GM19193 (cell line): Measurements from ENCODE around the gene SOCS3.

ENCODE experiments used
- POLR2A ChIP-seq: IDR thresholded peaks from 4 replicates; pipeline ENCODE4 v1.6.1; 2011; ENCODE audit not compliant: insufficient read depth, insufficient read length; ENCODE audit errors: extremely low read depth

Gene SOCS3

GRCh38 chr17:78379131-78379491 is 19.2 kb upstream of the SOCS3 start:
- TF ChIP-seq POLR2A: no peak

DNA sequence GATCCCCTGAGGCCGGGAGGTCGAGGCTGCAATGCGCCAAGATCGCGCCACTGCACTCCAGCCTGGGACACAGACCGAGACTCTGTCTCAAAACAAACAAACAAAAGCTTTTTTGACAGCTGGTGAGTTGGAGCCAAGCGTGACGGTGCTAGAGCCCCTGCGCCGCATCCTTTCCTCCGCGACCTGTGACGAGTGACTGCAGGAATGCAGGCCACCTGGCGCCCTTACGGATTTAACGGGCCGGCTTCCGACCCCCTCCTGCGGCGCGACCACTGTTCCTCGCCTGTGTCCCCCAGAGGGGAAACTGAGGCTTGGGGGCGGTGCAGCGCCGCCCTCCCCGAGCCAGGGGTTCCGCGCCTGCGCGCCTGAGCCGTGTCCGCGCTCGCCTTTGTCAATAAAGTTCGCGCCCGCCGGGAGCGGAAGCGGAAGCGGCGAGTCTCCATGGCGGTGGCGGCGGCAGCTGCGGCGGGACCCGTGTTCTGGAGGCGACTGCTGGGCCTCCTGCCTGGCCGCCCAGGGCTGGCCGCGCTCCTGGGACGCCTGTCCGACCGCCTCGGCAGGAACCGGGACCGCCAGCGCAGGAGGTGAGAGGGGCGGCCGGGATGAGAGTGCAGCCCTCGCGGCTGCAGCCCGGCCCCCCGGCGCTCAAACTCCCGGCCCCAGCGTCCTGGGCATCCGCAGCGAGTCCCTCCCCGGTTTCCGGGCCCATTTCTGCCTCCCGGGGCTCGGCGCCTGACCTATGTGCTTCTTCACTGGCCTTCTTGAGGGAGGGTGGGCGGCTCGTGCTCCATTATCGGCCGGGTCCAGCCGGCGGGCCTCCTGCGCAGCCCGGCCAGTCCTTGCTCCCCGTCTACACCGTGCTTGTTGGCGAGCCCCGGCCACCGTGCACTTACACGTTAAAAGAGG is 18.6 kb upstream of the SOCS3 start, which contains the start of gene PGS1:
PGS1 (plus strand) TSS at position 425 of the 906 bp plus-strand sequence; CDS start at position 442, 17 bp downstream.
- peak; percentile 79 for TF ChIP-seq POLR2A

DNA sequence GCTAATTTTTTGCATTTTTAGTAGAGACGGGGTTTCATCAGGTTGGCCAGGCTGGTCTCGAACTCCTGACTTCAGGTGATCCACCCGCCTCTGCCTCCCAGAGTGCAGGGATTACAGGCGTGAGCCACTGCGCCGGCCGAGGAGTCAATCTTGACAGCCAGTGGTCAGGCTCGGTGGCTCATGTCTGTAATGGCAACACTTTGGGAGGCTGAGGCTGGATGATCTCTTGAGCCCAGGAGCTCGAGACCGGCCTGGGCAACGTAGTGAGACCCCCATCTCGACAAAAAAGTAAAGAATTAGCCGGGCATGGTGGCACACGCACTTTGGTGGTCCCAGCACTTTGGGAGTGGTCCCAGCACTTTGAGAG is 18.0 kb upstream of the SOCS3 start:
- no peak for TF ChIP-seq POLR2A

DNA sequence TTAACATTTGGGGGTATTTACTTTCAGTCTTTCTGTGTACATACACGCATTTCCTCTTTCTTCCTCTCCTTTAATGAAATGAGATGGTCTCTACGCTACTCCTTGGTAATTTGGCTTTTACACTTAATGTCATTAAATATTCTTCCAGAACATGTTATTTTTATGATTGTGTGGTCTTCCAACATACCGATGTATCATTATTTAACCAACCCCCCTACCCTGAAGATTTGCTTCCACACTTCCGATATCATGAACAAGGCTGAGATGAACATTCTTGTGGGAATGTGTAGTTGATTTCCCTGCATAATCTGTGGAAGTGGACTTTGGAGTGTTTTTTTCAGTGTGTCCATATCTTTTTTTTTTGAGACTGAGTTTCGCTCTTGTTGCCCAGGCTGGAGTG is 16.3 kb upstream of the SOCS3 start:
- TF ChIP-seq POLR2A: no peak

GRCh38 chr17:78375401-78376151 is 15.7 kb upstream of the SOCS3 start:
- TF ChIP-seq POLR2A: no peak

GRCh38 chr17:78374631-78375274 is 14.9 kb upstream of the SOCS3 start:
- no peak for TF ChIP-seq POLR2A

- TF ChIP-seq POLR2A: no peak
Observed at GRCh38 chr17:78374189-78374588, 14.3 kb upstream of the SOCS3 start.

GRCh38 chr17:78372841-78373240 is 13.0 kb upstream of the SOCS3 start:
- TF ChIP-seq POLR2A: no peak

DNA sequence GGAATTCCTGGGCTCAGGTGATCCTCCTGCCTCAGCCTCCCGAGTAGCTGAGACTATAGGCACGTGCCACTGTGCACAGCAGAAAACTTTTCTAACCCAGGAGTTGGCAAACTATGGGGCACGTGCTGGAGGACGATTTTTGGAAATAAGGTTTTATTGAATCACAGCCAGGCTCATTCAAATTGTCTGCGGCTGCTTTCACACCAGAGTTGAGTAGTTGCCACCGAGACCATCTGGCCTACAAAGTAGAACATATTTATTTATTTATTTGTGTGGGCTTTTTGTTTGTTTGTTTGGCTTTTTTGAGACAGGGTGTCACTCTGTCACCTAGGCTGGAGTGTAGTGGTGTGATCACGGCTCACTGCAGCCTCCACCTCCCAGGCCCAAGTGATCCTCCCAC is 11.2 kb upstream of the SOCS3 start:
- TF ChIP-seq POLR2A: no peak

- no peak for TF ChIP-seq POLR2A
Observed at GRCh38 chr17:78369791-78370381, 10.0 kb upstream of the SOCS3 start.

DNA sequence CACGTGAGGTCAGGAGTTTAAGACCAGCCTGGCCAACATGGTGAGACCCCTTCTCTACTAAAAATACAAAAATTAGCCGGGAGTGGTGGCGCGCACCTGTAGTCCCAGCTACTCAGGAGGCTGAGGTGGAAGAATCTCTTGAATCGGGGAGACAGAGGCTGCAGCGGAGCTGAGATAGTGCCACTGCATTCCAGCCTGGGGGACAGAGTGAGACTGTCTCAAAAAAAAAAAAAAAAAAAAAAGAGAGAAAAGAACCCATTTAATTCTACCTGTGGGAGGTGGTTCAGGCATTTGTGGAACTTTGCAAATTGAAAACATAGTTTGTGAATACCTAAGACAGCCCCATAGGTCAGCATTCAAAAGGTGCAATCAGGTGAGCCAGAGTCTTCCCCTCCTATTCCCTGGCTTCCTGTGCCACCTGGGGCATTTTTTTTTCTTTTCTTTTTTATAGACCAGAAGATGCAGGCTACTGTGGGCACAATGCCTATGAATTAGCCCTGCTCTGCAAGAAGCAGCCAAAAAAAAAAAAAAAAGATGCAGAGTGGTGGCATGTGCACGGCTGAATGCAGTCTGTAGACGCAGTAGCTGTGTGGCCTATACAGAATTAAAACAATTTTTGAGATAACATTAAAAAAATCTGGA is 9.1 kb upstream of the SOCS3 start:
- no peak for TF ChIP-seq POLR2A

DNA sequence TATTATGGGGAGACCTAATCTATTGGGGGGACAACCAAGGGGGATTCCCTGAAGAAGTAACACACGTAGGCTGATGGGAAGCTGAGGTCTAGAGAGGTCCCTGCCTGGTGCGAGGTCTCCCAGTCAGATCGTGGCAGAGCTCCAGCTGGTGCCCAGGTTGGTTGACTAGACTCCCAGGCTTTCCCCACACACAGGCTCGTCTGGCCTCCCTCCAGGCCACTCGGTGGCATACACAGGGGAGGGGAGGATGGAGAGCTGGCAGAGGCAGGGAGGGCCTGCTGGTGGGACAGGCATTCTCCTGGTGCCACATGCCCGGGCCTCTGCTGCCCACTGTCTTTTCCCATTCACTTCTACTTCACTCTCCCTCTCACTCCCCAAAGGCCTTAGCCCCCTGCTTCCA is 8.5 kb upstream of the SOCS3 start:
- TF ChIP-seq POLR2A: no peak

- no peak for TF ChIP-seq POLR2A
Observed at GRCh38 chr17:78367193-78367592, 7.3 kb upstream of the SOCS3 start.

DNA sequence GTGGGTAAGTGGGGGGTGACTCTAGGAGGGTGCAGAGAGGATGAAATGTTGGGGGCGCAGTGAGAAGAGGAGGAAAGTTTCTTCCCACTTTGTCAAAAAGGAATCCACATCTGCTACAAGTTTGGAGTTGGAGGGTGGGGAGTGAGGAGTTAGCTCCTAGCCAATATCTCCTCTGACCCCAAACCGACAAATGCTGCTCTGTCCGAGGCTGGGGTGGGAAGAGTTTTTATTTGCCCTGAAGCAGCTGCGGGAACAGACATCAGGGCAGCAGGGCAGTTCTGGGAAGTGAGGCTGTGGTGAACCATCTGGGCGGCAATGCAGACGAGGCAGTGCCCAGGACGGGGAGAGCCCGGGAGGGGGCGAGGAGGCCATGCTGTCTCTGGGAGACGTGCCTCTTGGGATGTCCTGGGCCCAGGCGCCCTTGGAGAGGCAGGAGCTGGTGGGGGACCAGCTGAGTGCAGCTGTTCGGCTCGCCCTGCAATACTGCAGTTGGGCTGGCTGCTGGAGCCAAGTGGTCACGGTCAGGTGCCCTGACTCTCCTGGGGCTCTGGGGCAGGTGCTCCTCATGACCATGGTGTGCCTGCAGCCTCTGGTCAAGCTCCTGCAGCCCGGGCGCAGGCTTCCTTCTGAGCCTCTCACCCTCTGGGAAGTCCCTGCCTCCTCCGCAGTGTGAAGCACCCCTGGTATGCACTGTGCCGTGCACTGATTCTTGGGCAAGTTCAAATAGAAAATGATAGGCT is 6.4 kb upstream of the SOCS3 start:
- TF ChIP-seq POLR2A: no peak
